OCI-LY7 (cell line): Measurements from ENCODE around the gene GALNT12.

Experiments
- EZH2phosphoT487 ChIP-seq: fragments of 200-600 bp; sonication (generic); IDR thresholded peaks from 2 replicates; pipeline ENCODE4 v1.6.1; 2018; ENCODE audit warnings: low read depth, borderline replicate concordance, mild to moderate bottlenecking, mixed run types, antibody characterized with exemption, low read length, moderate library complexity, mixed read lengths
- TF ChIP-seq, protein P1 (sequence below): fragments of 200-600 bp; sonication (generic); conservative IDR thresholded peaks from 2 replicates; pipeline ENCODE4 v1.5.1; 2014; ENCODE audit warnings: mild to moderate bottlenecking, antibody characterized with exemption, low read length, moderate library complexity, mixed read lengths

DNA sequence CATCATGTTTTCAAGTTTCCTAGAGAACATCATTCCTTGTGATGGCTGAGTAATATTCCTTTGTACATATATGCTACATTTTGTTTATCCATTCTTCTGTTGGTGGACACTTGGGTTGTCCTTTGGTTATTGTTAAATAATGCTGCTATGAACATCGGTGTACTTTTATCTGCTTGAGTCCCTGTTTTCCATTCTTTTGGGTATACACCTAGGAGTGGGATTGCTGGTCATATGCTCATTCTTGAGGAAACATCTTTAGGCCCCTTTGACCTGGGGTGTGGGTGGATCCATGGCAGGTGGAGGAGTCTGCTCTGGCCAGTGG lies 25.3 kb downstream of the GALNT12 start:
- TF ChIP-seq, protein P1, sequence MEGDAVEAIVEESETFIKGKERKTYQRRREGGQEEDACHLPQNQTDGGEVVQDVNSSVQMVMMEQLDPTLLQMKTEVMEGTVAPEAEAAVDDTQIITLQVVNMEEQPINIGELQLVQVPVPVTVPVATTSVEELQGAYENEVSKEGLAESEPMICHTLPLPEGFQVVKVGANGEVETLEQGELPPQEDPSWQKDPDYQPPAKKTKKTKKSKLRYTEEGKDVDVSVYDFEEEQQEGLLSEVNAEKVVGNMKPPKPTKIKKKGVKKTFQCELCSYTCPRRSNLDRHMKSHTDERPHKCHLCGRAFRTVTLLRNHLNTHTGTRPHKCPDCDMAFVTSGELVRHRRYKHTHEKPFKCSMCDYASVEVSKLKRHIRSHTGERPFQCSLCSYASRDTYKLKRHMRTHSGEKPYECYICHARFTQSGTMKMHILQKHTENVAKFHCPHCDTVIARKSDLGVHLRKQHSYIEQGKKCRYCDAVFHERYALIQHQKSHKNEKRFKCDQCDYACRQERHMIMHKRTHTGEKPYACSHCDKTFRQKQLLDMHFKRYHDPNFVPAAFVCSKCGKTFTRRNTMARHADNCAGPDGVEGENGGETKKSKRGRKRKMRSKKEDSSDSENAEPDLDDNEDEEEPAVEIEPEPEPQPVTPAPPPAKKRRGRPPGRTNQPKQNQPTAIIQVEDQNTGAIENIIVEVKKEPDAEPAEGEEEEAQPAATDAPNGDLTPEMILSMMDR, result no peak
- no peak for TF ChIP-seq EZH2phosphoT487
